ENCODE measurements around the gene NXPH4.
A peak's percentile ranks its signal among the peaks of the same experiment; 100 is the strongest.

Gene NXPH4

DNA sequence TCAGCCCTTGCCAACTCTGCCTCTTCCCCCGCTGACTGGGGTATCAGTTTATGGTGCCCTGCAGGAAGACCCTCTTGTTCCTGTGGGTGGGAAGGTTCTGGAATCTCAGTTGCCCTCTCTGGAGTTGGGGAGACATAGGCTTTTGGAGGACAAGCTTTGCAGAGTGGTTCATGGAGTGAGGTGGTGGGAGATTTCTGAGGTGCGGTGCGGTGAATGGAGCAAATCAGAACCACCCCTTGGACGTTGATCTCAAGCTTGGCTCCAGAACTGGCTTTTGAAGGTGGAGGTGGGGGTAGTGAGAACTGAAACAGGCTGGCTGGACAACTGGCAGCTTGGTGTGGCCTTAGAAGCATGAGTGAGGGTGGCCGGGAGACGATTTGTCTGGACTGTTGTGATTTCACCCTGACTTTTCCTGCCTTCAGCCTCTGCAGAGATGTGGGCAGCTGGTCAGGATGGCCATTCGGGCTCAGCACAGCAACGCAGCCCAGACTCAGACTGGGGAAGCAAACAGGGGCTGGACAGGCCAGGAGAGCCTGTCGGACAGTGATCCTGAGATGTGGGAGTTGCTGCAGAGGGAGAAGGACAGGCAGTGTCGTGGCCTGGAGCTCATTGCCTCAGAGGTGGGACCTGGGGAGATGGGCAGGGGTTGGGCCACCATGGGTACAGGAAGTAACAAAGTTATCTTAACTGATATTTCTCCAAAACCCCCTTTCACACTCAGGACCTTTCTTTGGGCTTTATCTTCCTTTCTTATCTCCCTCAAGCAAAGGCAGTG is 14.0 kb downstream of the NXPH4 start:
- TF ChIP-seq CTCF (IDR thresholded peaks at IDR 0.05; ENCODE audit: low read depth, low read length), result no peak
- peak overlapping the region; percentile 66 for H3K4me3 ChIP-seq (replicated peaks in 1 of 2; ENCODE audit: low read depth in 2 of 2, low read length in 2 of 2)
- no peak for DNase-seq (ENCODE audit: low read depth in 2 of 2)

- no peak for DNase-seq (ENCODE audit: low read depth in 2 of 2)
- peak overlapping the region; percentile 66 for H3K4me3 ChIP-seq (replicated peaks in 1 of 2; ENCODE audit: low read depth in 2 of 2, low read length in 2 of 2)
- no peak for TF ChIP-seq CTCF (IDR thresholded peaks at IDR 0.05; ENCODE audit: low read depth, low read length)
Observed at GRCh38 chr12:57231276-57232021, 14.9 kb downstream of the NXPH4 start.

- no peak for TF ChIP-seq CTCF (IDR thresholded peaks at IDR 0.05; ENCODE audit: low read depth, low read length)
- peak overlapping the region in 1 of 2 donors; percentile 66 for H3K4me3 ChIP-seq (replicated peaks in 1 of 2; ENCODE audit: low read depth in 2 of 2, low read length in 2 of 2)
Observed at GRCh38 chr12:57232156-57232756, 15.7 kb downstream of the NXPH4 start.

DNA sequence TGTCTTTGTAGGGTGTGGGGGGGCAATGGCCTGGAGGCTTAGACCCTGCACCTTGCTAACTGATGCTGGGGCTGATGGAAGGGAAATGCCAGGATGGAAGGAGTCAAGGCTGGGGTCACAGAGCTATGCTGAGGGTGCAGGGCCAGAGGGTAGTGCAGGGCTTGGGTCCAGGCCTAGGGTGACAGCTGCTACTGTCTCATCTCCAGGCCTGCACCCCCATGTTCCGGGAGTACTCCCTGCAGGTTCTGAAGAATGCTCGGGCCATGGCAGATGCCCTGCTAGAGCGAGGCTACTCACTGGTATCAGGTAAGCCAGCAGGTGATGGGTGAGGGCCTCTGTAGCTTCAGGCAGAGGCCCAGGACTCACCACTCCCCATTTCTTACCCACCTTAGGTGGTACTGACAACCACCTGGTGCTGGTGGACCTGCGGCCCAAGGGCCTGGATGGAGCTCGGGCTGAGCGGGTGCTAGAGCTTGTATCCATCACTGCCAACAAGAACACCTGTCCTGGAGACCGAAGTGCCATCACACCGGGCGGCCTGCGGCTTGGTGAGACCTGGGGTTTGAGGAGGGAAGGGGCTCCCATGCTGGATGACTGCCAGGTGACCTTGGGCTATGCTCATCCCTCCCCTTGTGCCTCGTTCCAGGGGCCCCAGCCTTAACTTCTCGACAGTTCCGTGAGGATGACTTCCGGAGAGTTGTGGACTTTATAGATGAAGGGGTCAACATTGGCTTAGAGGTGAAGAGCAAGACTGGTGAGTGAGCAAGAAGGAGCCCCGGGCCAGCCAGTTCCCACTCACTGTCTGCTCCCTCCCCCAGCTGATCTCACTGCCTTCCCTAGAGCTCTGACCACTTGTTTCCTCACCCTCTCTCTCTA is 17.0 kb downstream of the NXPH4 start:
- no peak overlapping the region for H3K4me3 ChIP-seq (replicated peaks in 1 of 2; ENCODE audit: low read depth in 2 of 2, low read length in 2 of 2)
- TF ChIP-seq CTCF (IDR thresholded peaks at IDR 0.05; ENCODE audit: low read depth, low read length), result no peak
- peak; percentile 78 to 95 for DNase-seq (ENCODE audit: low read depth in 2 of 2)

More at GRCh38 chr12:57232156-57232756, 15.7 kb downstream of the NXPH4 start:
- DNase-seq (ENCODE audit: low read depth in 2 of 2), result no peak

DNA sequence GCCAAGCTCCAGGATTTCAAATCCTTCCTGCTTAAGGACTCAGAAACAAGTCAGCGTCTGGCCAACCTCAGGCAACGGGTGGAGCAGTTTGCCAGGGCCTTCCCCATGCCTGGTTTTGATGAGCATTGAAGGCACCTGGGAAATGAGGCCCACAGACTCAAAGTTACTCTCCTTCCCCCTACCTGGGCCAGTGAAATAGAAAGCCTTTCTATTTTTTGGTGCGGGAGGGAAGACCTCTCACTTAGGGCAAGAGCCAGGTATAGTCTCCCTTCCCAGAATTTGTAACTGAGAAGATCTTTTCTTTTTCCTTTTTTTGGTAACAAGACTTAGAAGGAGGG is 17.6 kb downstream of the NXPH4 start:
- DNase-seq (ENCODE audit: low read depth in 2 of 2), result no peak
- H3K4me3 ChIP-seq (replicated peaks in 1 of 2; ENCODE audit: low read depth in 2 of 2, low read length in 2 of 2), result no peak overlapping the region
- TF ChIP-seq CTCF (IDR thresholded peaks at IDR 0.05; ENCODE audit: low read depth, low read length), result no peak

DNA sequence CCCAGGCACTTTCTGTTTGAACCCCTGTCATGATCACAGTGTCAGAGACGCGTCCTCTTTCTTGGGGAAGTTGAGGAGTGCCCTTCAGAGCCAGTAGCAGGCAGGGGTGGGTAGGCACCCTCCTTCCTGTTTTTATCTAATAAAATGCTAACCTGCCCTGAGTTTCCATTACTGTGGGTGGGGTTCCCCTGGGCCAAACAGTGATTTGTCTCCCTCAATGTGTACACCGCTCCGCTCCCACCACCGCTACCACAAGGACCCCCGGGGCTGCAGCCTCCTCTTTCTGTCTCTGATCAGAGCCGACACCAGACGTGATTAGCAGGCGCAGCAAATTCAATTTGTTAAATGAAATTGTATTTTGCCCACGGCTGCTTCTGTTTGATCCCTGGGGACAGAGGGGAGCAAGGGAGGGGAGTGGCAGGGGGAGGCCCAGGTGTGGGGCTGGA is 18.0 kb downstream of the NXPH4 start:
- TF ChIP-seq CTCF (IDR thresholded peaks at IDR 0.05; ENCODE audit: low read depth, low read length), result no peak
- H3K4me3 ChIP-seq (replicated peaks in 1 of 2; ENCODE audit: low read depth in 2 of 2, low read length in 2 of 2), result peak overlapping the region in 1 of 2 donors; percentile 3
- DNase-seq (ENCODE audit: low read depth in 2 of 2), result no peak
